ENCODE measurements around the gene ANKRD40CL.
"Not testable (repeated sequence)": the region's sequence is repeated elsewhere in the genome, so short reads cannot be mapped to it uniquely, and the experiment has no call there.

ANKRD40CL gene

GRCh38 chr17:50807009-50807408 lies 39.7 kb upstream of the ANKRD40CL start:
- TF ChIP-seq CTCF (IDR thresholded peaks at IDR 0.05; ENCODE audit: low read depth, low read length): no peak
- H3K4me3 ChIP-seq (ENCODE audit: low read depth, low read length): no peak overlapping the region

- TF ChIP-seq CTCF (IDR thresholded peaks at IDR 0.05; ENCODE audit: low read depth, low read length): 0 out of 2 replicates have a peak, but pooled peaks have one; percentile 11
- no peak overlapping the region for H3K4me3 ChIP-seq (ENCODE audit: low read depth, low read length)
Observed at GRCh38 chr17:50806141-50806643, 38.9 kb upstream of the ANKRD40CL start.

GRCh38 chr17:50805486-50805885 lies 38.2 kb upstream of the ANKRD40CL start:
- no peak overlapping the region for H3K4me3 ChIP-seq (ENCODE audit: low read depth, low read length)
- TF ChIP-seq CTCF (IDR thresholded peaks at IDR 0.05; ENCODE audit: low read depth, low read length): no peak

- not testable (repeated sequence) for H3K4me3 ChIP-seq (ENCODE audit: low read depth, low read length)
Observed at GRCh38 chr17:50804749-50805475, 37.6 kb upstream of the ANKRD40CL start.

GRCh38 chr17:50803676-50804075 lies 36.4 kb upstream of the ANKRD40CL start:
- H3K4me3 ChIP-seq (ENCODE audit: low read depth, low read length): no peak overlapping the region
- no peak for TF ChIP-seq CTCF (IDR thresholded peaks at IDR 0.05; ENCODE audit: low read depth, low read length)

GRCh38 chr17:50802609-50803571 lies 35.6 kb upstream of the ANKRD40CL start:
- no peak for TF ChIP-seq CTCF (IDR thresholded peaks at IDR 0.05; ENCODE audit: low read depth, low read length)

GRCh38 chr17:50800196-50800700 lies 32.9 kb upstream of the ANKRD40CL start:
- no peak overlapping the region for H3K4me3 ChIP-seq (ENCODE audit: low read depth, low read length)
- no peak for TF ChIP-seq CTCF (IDR thresholded peaks at IDR 0.05; ENCODE audit: low read depth, low read length)

More at GRCh38 chr17:50802609-50803571, 35.6 kb upstream of the ANKRD40CL start:
- no peak overlapping the region for H3K4me3 ChIP-seq (ENCODE audit: low read depth, low read length)

All from WI38 (cell line).